Measurements from ENCODE around the gene CCER1.
"Not testable (repeated sequence)": the region's sequence is repeated elsewhere in the genome, so short reads cannot be mapped to it uniquely, and the experiment has no call there.

CCER1 gene

DNA sequence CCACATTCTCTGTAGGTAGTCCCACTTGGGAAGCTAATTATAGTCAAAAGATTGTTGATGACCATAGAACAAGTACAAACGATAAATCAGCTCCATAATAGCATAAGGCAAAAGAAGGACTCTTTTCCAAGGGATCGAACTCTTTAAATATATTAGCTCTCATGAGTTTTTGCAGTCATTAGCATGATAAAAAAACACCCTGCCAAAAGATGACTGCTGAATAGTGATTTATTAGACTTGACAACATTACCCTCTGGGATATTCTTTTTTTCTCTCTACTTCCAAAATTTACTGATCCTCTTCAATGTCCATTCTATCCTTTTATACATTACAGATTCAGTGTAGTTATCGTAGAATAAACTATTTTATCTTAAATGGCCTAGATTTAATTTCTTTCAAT, 35.6 kb upstream of the CCER1 start:
- TF ChIP-seq, protein P1, sequence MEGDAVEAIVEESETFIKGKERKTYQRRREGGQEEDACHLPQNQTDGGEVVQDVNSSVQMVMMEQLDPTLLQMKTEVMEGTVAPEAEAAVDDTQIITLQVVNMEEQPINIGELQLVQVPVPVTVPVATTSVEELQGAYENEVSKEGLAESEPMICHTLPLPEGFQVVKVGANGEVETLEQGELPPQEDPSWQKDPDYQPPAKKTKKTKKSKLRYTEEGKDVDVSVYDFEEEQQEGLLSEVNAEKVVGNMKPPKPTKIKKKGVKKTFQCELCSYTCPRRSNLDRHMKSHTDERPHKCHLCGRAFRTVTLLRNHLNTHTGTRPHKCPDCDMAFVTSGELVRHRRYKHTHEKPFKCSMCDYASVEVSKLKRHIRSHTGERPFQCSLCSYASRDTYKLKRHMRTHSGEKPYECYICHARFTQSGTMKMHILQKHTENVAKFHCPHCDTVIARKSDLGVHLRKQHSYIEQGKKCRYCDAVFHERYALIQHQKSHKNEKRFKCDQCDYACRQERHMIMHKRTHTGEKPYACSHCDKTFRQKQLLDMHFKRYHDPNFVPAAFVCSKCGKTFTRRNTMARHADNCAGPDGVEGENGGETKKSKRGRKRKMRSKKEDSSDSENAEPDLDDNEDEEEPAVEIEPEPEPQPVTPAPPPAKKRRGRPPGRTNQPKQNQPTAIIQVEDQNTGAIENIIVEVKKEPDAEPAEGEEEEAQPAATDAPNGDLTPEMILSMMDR (IDR thresholded peaks at IDR 0.05; ENCODE audit: low read depth, low read length, missing control alignments): no peak
- H3K4me3 ChIP-seq (ENCODE audit: low read depth, low read length): no peak overlapping the region
- DNase-seq (ENCODE audit: low read depth): no peak

DNA sequence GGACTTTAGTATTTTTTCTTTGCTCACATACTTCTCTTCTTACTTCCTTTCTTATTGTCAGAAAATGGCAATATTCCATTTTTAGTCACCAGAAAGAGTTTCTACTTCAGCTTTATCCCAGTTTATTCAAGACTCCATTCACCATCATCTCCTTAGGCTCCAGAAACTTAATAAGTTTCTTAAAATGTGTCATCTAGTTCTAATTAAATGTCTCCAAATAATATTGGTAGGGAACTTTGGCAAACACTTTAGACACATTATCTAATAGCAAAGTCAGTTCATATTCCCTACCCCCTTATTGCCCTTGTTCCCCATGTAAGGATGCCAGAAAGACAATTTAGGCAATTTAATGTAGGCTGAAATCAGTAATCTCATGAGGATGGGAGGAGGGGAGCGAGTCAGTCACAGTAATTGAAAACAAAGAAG, 34.7 kb upstream of the CCER1 start:
- TF ChIP-seq, protein P1 (IDR thresholded peaks at IDR 0.05; ENCODE audit: low read depth, low read length, missing control alignments): no peak
- H3K4me3 ChIP-seq (ENCODE audit: low read depth, low read length): no peak overlapping the region
- DNase-seq (ENCODE audit: low read depth): no peak

DNA sequence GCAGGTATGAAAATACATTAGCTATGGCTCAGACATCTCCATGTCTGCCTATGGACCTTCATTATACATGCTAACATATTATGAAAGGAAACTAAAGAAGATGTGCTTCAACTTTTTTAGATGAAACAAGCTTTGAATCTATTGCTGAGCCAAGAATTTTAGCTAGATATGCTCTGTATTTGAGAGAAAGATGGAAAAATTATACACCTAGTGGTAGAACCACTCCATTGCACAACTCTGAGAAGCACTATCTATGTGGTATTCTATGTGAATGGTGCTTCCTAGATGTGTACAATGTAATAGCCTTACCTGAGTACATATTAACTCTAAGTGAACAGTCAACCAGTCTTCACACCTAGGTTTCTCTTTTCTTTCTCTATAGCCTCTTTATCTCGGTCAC, 32.5 kb upstream of the CCER1 start:
- TF ChIP-seq, protein P1 (IDR thresholded peaks at IDR 0.05; ENCODE audit: low read depth, low read length, missing control alignments): peak; percentile 29
- no peak overlapping the region for H3K4me3 ChIP-seq (ENCODE audit: low read depth, low read length)
- DNase-seq (ENCODE audit: low read depth): no peak

DNA sequence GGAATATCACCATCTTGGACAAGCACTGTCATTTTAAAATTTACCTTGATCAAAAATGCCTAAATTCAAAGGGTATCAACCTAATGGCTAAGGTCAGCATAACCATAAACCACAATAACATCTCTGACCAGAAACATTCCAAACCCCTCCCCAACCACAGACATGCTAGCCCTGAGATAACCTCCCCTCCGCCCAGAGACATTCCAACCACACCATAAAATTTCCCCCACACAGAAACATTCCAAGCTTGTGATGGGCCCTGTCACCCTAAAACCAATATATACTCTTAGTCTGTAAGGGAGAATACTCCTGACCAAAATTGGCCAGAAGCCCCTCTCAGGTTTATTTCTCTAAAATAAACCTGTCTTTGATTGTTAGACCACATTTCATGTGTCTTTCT, 32.1 kb upstream of the CCER1 start:
- H3K4me3 ChIP-seq (ENCODE audit: low read depth, low read length): no peak overlapping the region
- no peak for DNase-seq (ENCODE audit: low read depth)
- TF ChIP-seq, protein P1 (IDR thresholded peaks at IDR 0.05; ENCODE audit: low read depth, low read length, missing control alignments): no peak

DNA sequence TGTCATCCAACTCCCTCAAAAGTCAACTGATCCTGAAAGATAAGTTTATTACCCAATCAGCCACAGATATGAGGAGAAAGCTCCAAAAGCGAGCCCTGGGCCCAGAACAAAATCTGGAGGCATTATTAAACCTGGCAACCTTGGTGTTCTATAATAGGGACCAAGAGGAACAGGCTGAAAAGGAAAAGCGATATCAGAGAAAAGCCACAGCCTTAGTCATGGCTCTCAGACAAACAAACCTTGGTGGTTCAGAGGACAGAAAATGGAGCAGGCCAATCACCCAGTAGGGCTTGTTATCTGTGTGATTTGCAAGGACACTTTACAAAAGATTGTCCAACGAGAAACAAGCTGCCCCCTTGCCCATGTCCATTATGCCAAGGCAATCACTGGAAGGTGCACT, 30.4 kb upstream of the CCER1 start:
- H3K4me3 ChIP-seq (ENCODE audit: low read depth, low read length); DNase-seq (ENCODE audit: low read depth): not testable (repeated sequence)

DNA sequence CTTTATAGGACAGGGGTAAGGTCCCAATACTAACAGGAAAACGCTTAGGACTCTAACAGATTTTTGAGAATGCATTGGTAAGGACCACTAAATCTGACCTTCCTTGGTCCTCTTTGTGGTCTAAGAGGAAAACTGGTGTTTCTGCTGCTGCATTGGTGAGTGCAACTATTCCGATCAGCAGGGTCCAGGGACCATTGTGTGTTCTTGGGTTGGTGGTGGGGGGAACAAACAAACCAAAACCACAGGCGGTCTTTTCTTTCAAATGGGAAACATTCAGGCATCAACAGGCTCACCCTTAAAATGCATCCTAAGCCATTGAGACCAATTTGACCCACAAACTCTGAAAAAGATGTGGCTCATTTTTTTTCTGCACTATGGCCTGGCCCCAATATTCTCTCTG, 29.1 kb upstream of the CCER1 start:
- DNase-seq (ENCODE audit: low read depth): no peak
- no peak overlapping the region for H3K4me3 ChIP-seq (ENCODE audit: low read depth, low read length)
- TF ChIP-seq, protein P1 (IDR thresholded peaks at IDR 0.05; ENCODE audit: low read depth, low read length, missing control alignments): no peak

DNA sequence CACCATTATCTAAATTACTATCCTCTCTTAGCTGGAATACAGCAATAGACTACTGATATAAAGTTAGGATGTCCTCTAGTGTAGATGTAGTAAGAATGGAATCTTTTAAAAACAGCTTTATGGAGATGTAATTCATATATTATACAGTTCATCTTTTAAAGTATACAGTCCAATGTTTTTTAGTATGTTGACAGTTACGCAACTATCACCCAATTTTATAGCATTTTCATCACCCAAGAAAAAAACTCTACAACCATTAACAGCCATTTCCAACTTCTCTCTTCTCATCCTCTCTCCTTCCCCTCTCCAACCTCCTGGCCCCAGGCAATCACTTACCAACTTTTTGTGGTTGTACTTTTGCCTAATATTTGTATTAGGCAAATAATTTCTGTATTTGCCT, 27.2 kb upstream of the CCER1 start:
- H3K4me3 ChIP-seq (ENCODE audit: low read depth, low read length): no peak overlapping the region
- TF ChIP-seq, protein P1 (IDR thresholded peaks at IDR 0.05; ENCODE audit: low read depth, low read length, missing control alignments): no peak
- DNase-seq (ENCODE audit: low read depth): no peak

DNA sequence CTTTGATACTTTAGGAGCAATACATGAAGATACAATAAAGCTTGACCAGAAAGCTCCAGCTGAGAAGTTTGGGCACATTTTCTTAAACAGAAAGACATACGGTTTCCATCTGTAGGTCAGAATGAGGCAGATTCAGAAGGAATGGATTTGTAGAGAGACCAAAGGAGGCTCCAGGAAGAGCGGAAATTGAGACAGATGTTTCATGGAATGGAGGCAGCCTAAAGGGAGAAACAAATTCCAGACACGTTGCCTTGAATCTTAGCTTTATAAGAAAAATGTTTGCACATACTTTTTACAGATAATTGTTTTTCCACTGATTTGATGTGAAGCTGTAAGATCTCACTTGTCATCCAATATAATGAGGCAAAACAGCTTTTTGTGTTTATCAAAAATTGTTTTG, 25.0 kb upstream of the CCER1 start:
- no peak overlapping the region for H3K4me3 ChIP-seq (ENCODE audit: low read depth, low read length)
- TF ChIP-seq, protein P1 (IDR thresholded peaks at IDR 0.05; ENCODE audit: low read depth, low read length, missing control alignments): no peak
- no peak for DNase-seq (ENCODE audit: low read depth)
